ENCODE measurements around the gene ZNF862. TPM values are rescaled to one million over a fixed set of nuclear protein-coding genes. Genes with fewer than 3 reads are reported as not detected.

Gene ZNF862
- total RNA-seq, 1 donor from 2014 or later: 8.0 TPM

- no peak for TF ChIP-seq CTCF (conservative IDR thresholded peaks at IDR 0.05; ENCODE audit: low read depth, low read length)
- no peak for DNase-seq (ENCODE audit: low read depth)
- no peak overlapping the region for H3K4me3 ChIP-seq (ENCODE audit: low read depth, low read length)
These were observed 14.5 kb upstream of the ZNF862 start for GRCh38 chr7:149823631-149824199.

- no peak for DNase-seq (ENCODE audit: low read depth)
- no peak for TF ChIP-seq CTCF (conservative IDR thresholded peaks at IDR 0.05; ENCODE audit: low read depth, low read length)
- H3K4me3 ChIP-seq (ENCODE audit: low read depth, low read length): no peak overlapping the region
These were observed 13.9 kb upstream of the ZNF862 start for GRCh38 chr7:149824301-149824741.

GRCh38 chr7:149824748-149825566, 13.2 kb upstream of the ZNF862 start:
- H3K4me3 ChIP-seq (ENCODE audit: low read depth, low read length): no peak overlapping the region
- DNase-seq (ENCODE audit: low read depth): no peak
- TF ChIP-seq CTCF (conservative IDR thresholded peaks at IDR 0.05; ENCODE audit: low read depth, low read length): no peak

GRCh38 chr7:149825567-149826343, 12.4 kb upstream of the ZNF862 start:
- TF ChIP-seq CTCF (conservative IDR thresholded peaks at IDR 0.05; ENCODE audit: low read depth, low read length): no peak
- H3K4me3 ChIP-seq (ENCODE audit: low read depth, low read length): no peak overlapping the region
- no peak for DNase-seq (ENCODE audit: low read depth)

GRCh38 chr7:149826344-149827088, 11.7 kb upstream of the ZNF862 start:
- no peak for TF ChIP-seq CTCF (conservative IDR thresholded peaks at IDR 0.05; ENCODE audit: low read depth, low read length)
- H3K4me3 ChIP-seq (ENCODE audit: low read depth, low read length): no peak overlapping the region
- no peak for DNase-seq (ENCODE audit: low read depth)

- DNase-seq (ENCODE audit: low read depth): no peak
- TF ChIP-seq CTCF (conservative IDR thresholded peaks at IDR 0.05; ENCODE audit: low read depth, low read length): no peak
- H3K4me3 ChIP-seq (ENCODE audit: low read depth, low read length): no peak overlapping the region
These were observed 10.8 kb upstream of the ZNF862 start for GRCh38 chr7:149827089-149827981.

Measured in epithelial cell of proximal tubule (primary cell).